Activated T-cell treated with anti-CD3 and anti-CD28 coated beads for 48 hours (primary cell): Measurements from ENCODE around the gene ZNF346.
"Not testable (repeated sequence)": the region's sequence is repeated elsewhere in the genome, so short reads cannot be mapped to it uniquely, and the experiment has no call there.

Source experiments
- DNase-seq: peaks from one replicate; pipeline ENCODE4 v3.0.0-alpha.2; 2020; ENCODE audit warnings: low read depth

Gene ZNF346

GRCh38 chr5:177008716-177009115 lies 13.8 kb upstream of the ZNF346 start:
- no peak for DNase-seq

DNA sequence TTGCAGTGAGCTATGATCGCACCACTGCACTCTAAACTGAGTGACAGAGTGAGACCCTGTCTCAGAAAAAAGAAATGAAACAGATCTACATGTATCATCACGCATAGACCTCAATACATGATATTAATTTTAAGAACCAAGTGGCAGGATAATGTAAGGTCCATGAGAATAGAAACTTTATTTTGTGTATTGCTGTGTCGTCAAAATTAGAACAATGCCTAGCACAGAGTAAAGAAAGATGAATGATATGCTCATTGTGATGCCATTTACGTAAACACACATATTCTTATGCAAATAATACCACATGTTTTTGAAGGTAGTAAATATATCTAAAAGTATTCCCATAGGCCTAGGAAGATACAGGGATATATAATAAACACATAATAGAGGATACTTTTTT lies 12.3 kb upstream of the ZNF346 start:
- DNase-seq: no peak

- DNase-seq: no peak
Measured at GRCh38 chr5:177015156-177015555, 7.3 kb upstream of the ZNF346 start.

GRCh38 chr5:177018341-177018740 lies 4.2 kb upstream of the ZNF346 start:
- DNase-seq: no peak

GRCh38 chr5:177020033-177020432 lies 2.5 kb upstream of the ZNF346 start:
- no peak for DNase-seq

GRCh38 chr5:177023303-177023664 lies 788 bp downstream of the ZNF346 start:
- no peak for DNase-seq

DNA sequence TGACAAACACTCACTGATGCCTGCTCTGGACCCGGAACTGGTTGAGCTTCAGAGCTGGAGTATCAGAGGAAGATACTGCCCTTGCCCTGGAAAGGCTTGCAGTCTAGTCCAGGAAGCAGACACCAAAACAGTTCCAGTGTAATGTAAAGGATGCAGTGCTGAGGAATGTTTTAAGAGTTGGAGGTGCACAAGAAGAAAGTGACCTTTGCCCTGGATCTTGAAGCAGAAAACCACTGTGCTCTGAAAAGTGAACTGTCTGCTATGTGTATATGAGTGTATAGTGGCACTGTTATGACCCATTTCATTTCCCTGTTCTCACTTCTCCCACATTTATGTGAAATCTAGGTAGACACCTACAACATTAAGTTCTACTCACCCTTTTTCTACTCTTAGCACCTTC lies 2.1 kb downstream of the ZNF346 start:
- no peak for DNase-seq

DNA sequence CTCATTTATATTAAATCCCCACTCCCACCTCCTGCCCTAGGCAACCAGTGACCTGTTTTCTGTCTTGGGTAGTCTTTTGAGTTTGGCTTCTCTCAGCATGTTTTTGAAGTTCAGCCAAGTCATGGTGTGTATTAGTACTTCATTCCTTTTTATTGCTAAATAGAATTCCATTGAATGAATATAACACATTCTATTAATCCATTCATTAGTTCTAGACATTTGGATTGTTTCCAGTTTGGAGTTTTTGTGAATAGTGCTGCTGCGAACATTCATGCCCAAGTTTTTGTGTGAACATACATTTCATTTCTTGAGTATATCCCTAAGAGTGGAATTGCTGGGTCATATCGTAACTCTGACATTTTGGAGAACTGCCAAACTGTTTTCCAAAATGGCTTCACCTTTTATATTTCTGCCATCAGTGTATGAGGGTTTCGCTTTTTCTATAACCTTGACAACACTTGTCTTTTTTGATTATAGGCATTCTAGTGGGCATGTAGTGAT lies 2.7 kb downstream of the ZNF346 start:
- DNase-seq: no peak

DNA sequence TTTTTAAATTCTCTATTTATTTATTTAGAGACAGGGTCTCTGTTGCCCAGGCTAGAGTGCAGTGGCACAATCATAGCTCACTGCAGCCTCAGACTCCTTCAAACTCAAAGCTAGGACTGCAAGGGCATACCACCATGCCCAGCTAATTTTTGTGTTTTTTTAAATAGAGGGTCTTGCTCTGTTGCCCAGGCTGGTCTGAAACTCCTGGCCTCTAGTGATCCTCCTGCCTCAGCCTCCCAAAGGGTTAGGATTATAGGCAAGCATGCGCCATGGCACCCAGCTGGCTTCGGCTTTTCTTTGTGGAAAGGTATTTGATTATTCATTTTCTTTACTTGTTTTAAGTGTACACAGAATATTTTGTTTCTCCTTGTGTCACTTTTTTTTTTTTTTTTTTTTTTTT lies 5.2 kb downstream of the ZNF346 start:
- no peak for DNase-seq

DNA sequence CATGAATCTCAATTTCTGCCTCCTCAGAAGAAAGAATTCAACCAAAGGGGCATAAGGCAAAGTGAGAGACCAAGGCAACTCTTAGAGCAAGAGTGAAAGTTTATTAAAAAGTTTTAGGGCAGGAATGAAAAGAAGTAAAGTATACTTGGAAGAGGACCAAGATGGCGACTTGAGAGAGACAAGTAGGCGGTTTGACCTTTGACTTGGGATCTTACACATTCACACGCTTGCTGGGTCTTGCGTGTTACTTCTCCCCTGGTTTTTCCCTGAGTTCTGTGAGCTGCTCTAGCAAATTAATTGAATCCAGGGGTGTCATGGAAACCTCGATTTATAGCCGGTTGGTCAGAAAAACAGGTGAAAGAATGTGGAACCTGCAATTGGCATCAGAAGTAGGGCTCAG lies 7.0 kb downstream of the ZNF346 start:
- no peak for DNase-seq

- DNase-seq: no peak
Measured at GRCh38 chr5:177035976-177036375, 13.5 kb downstream of the ZNF346 start.

DNA sequence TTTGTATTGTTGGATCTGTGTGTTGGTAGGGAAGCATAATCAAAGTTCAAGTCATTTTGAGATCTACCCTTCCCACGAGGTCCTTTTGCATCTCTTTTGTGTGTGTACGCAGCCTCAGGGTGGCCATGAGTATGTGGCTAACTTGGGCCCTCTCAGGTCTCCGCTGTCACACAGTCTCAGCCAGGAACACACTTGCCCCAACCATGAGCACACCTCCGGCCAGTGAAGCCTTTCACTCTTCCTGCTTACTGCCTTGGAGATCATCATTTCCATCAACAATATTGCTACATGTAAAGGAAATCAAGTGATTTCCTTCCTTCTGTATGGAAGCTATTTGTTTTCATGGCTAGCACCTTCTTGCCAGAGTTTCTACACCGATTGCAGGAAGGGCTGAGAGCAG lies 13.9 kb downstream of the ZNF346 start:
- no peak for DNase-seq

DNA sequence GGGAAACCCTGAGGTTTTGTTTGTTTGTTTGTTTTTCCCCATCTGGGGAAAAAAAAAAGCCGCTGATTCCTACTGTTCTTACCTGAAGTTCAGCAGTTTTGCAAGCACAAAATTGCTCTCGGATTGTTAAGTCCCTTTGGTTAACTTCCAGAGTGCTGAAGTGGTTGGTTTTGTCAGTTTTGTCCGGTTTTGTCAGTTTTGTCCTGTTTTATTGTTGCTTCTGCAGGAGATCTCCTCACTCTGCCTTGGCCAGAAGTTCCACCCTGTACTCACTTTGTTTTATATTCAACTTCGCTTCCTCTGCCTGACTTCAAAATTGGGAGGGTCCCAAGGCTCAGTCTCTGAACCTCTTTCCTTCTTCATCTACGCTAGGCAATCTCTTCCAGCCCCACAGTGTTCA lies 14.4 kb downstream of the ZNF346 start:
- DNase-seq: no peak

DNA sequence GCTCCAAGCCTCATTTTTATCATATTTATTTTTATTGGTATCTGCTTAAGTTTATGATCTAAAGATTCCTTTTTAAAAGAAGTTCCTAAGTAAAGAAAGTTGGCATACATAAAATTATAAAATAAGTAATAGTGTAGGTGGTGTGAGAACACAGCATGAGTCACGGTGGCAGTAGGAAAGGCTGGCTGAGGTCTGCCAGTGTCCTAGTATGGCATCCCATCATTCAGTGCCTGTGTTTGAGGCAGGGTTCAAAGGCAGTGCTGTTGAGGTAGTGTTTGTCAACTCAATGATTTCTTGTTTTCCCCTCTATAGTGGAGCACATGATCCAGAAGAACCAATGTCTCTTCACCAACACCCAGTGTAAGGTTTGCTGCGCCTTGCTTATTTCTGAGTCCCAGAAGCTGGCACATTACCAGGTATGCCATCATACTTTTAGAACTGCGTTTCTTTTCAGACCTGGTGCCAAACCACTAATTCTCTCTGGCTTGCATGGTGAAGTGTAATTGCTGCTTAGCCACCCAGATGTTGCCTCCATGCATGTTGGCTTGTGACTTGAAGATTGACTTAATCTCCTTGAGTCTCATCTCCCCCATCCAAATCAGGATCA lies 18.4 kb downstream of the ZNF346 start:
- DNase-seq: no peak

- DNase-seq: no peak
Measured at GRCh38 chr5:177041936-177042335, 19.4 kb downstream of the ZNF346 start.

DNA sequence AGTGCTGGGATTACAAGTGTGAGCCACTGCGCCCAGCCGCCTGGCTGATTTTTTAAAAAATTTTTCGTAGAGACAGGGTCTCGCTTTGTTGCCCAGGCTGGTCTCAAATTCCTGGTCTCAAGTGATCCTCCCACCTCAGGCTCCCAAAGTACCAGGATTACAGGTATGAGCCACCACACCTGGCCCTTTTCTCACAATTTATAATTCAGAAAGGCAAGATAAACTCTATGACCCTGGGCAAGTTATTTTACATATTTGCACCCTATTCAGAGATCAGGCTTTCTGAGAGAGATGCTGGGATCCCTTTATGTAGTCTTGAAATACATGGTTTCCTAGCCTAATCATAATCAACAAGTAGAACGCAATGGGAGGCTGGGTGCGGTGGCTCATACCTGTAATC lies 20.6 kb downstream of the ZNF346 start:
- no peak for DNase-seq

GRCh38 chr5:177043958-177044357 lies 21.5 kb downstream of the ZNF346 start:
- DNase-seq: no peak

DNA sequence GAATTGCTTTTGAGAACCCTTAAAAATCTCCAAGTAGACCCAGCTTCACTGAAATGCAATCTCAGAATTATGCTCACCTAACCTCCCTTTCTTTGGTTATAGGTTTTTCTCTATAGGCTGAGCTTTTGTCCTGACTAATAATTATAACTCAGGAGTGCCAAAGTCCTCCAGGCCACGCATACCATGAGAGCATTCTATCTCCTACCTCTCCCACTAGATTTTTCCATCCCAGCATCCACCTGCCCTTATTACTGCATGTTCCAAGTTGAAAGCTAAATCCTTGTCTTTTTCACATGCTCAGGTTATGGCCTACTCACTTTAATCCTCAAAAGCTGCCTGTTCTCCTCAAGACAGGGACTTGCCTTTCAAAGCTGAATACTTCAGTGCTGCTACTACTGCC lies 22.1 kb downstream of the ZNF346 start:
- no peak for DNase-seq

DNA sequence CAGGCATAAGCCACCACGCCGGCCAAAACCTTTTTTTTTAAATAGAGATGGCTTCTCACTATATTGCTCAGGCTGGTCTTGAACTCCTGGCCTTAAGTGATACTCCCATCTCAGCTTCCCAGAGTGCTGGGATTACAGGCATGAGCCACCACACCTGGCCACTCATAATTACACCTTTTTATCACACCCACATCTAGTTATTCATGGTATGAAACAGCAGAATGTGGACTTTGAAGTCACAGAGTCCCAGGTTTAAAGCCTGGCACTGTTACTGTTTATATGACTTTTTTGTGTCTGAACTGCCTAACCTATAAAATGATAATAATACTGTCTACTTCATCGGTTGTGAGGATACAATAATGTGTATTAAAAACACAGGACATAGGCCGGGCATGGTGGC lies 23.1 kb downstream of the ZNF346 start:
- DNase-seq: no peak

DNA sequence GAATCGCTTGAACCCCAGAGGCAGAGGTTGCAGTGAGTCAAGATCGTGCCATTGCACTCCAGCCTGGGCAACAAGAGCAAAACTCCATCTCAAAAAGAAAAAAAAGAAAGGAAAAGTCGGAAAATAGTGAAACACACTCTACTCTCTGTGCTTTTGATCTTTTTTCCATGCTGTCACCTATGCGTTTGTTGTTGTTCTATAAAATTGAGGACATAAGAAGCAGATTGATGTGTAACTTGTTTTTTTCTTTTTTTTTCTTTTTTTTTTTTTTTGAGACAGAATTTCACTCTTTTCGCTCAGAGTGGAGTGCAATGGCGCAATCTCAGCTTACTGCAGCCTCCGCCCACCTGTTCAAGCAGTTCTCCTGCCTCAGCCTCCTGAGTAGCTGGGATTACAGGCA lies 26.0 kb downstream of the ZNF346 start:
- DNase-seq: not testable (repeated sequence)

- DNase-seq: no peak
Measured at GRCh38 chr5:177049285-177049684, 26.8 kb downstream of the ZNF346 start.

DNA sequence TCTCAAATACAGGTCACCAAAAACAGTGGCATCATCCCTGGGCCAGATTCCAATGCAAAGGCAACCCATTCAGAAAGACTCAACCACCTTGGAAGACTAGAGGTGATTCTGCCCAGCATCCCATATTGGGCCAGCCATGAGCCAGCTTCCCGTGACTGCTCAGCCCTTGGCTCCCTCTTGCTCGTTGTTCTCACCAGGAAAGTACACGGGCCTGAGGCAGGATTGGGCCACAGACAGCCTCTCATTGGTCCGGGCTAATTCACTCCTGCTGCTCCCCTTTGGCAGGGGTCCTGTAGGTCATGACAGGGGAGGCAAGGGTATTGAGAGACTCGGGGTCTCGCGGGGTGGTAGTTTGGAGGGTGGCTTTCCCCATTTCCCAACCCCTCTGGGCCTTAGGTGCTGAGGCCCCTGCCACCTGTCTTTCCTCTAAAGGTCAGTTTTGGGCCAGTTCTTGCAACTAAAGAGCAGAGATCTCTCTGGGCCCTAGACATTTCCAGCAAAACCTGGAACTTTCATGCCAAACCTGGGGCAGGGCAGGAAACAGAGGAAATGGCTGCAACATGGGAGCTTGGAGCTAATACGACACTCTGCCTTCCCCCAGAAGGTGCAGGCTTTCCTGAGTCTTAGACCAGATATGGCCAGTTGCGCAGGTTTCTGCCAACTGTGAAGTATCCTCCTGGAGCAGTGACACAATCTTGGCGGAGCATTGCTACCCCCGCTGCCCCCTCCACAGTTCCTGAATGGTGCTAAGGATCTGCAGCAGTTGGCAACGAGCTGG lies 42.2 kb downstream of the ZNF346 start:
- DNase-seq: no peak

- DNase-seq: no peak
Measured at GRCh38 chr5:177065491-177065890, 43.0 kb downstream of the ZNF346 start.

DNA sequence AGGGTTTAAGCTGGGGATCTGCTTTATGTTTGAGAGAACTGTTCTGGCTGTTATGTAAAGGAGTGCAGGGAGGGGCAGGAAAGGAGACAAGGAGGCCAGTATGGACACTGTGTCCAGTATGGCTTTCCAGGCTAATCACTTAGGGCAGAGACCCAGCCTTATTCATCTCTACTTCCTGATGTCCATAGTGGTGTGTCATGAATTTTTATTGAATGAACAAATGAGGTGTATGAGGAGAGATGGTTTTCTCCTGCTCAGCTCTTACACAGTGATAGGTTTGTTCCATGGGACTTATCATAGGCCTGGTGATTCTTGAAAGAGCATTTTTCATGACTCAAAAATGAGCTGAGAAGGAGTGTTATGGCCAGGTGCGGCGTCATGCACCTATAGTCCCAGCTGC lies 43.7 kb downstream of the ZNF346 start:
- DNase-seq: no peak
